ENCODE measurements around the gene TBPL1. TPM values are rescaled to one million over a fixed set of nuclear protein-coding genes. Genes with fewer than 3 reads are reported as not detected.

The TBPL1 gene
- total and polyA plus RNA-seq, 10 of the 15 experiments (the other 5 are each of a cell fraction or from before 2014, with no cell fraction given) = 34.6 to 71.2 (median 43.0) TPM

DNA sequence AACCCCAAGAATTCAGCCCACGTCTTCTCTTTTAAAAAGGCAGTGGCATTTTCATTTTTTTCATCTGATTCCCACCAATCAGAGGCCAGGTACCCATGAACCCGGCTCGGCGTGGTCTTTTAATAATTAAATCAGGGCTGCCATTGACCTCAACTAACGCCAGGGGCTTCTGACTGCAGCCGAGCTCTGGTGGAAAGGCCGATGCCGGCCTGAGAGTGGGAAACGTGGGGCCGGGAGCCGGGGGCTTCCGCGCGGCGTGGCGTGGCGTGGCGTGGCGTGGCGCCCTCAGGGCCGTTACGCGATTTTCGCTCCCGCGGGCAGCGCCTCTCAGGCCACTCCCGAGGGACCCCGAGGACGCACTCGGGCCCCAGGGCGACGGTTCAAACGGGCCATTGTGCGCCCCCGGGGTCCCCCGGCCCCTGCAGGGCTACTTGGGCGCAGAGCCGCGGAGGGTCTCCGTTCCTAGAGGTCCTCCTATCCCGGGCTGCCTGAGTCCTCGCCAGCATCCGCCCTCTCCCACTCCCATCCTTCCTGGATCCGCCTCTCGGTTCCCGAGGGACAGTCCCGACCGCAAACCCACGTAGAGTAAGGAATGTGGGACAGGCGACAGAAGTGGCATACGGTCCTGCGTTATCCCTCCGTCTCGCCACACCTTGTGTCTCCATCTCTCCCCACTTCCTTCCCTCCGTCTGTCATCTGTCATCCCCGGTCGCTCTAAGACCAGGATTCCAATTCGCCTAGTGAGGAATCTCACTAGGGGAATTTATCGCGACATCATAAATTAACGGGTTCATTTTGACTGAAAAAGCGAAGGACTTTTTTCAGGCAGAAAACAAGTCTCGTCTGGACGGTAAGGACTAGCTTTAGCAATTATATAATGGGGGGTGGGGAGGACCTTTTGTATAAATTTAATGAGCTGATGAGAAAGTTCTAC is 876 bp upstream of the TBPL1 start (continued):
- TF ChIP-seq PAX5 (IDR thresholded peaks at IDR 0.05; ENCODE audit: borderline replicate concordance, low read depth, low read length) = no peak
- TF ChIP-seq MYB (IDR thresholded peaks at IDR 0.05; ENCODE audit: borderline replicate concordance, low read depth, low read length) = no peak
- peak; percentile 71; the same call in 1 of the 2 replicates for TF ChIP-seq RB1 (IDR thresholded peaks at IDR 0.05; ENCODE audit: borderline replicate concordance)
- no peak for TF ChIP-seq CEBPB (IDR thresholded peaks at IDR 0.05; ENCODE audit: borderline replicate concordance in 1 of 2, low read depth in 2 of 2, low read length in 2 of 2)
- no peak for TF ChIP-seq BMI1 (IDR thresholded peaks at IDR 0.05; ENCODE audit: borderline replicate concordance)
- no peak for TF ChIP-seq STAT1 (conservative IDR thresholded peaks at IDR 0.05)
- TF ChIP-seq HCFC1 (IDR thresholded peaks at IDR 0.05; ENCODE audit: low read length) = no peak
- no peak for TF ChIP-seq PAX8 (IDR thresholded peaks at IDR 0.05)
- TF ChIP-seq, protein P1, sequence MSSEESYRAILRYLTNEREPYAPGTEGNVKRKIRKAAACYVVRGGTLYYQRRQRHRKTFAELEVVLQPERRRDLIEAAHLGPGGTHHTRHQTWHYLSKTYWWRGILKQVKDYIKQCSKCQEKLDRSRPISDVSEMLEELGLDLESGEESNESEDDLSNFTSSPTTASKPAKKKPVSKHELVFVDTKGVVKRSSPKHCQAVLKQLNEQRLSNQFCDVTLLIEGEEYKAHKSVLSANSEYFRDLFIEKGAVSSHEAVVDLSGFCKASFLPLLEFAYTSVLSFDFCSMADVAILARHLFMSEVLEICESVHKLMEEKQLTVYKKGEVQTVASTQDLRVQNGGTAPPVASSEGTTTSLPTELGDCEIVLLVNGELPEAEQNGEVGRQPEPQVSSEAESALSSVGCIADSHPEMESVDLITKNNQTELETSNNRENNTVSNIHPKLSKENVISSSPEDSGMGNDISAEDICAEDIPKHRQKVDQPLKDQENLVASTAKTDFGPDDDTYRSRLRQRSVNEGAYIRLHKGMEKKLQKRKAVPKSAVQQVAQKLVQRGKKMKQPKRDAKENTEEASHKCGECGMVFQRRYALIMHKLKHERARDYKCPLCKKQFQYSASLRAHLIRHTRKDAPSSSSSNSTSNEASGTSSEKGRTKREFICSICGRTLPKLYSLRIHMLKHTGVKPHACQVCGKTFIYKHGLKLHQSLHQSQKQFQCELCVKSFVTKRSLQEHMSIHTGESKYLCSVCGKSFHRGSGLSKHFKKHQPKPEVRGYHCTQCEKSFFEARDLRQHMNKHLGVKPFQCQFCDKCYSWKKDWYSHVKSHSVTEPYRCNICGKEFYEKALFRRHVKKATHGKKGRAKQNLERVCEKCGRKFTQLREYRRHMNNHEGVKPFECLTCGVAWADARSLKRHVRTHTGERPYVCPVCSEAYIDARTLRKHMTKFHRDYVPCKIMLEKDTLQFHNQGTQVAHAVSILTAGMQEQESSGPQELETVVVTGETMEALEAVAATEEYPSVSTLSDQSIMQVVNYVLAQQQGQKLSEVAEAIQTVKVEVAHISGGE (CRISPR knock-in tag; IDR thresholded peaks at IDR 0.05) = no peak
- TF ChIP-seq, protein P2, sequence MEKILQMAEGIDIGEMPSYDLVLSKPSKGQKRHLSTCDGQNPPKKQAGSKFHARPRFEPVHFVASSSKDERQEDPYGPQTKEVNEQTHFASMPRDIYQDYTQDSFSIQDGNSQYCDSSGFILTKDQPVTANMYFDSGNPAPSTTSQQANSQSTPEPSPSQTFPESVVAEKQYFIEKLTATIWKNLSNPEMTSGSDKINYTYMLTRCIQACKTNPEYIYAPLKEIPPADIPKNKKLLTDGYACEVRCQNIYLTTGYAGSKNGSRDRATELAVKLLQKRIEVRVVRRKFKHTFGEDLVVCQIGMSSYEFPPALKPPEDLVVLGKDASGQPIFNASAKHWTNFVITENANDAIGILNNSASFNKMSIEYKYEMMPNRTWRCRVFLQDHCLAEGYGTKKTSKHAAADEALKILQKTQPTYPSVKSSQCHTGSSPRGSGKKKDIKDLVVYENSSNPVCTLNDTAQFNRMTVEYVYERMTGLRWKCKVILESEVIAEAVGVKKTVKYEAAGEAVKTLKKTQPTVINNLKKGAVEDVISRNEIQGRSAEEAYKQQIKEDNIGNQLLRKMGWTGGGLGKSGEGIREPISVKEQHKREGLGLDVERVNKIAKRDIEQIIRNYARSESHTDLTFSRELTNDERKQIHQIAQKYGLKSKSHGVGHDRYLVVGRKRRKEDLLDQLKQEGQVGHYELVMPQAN (conservative IDR thresholded peaks at IDR 0.05) = peak; percentile 55
- TF ChIP-seq, protein P3, sequence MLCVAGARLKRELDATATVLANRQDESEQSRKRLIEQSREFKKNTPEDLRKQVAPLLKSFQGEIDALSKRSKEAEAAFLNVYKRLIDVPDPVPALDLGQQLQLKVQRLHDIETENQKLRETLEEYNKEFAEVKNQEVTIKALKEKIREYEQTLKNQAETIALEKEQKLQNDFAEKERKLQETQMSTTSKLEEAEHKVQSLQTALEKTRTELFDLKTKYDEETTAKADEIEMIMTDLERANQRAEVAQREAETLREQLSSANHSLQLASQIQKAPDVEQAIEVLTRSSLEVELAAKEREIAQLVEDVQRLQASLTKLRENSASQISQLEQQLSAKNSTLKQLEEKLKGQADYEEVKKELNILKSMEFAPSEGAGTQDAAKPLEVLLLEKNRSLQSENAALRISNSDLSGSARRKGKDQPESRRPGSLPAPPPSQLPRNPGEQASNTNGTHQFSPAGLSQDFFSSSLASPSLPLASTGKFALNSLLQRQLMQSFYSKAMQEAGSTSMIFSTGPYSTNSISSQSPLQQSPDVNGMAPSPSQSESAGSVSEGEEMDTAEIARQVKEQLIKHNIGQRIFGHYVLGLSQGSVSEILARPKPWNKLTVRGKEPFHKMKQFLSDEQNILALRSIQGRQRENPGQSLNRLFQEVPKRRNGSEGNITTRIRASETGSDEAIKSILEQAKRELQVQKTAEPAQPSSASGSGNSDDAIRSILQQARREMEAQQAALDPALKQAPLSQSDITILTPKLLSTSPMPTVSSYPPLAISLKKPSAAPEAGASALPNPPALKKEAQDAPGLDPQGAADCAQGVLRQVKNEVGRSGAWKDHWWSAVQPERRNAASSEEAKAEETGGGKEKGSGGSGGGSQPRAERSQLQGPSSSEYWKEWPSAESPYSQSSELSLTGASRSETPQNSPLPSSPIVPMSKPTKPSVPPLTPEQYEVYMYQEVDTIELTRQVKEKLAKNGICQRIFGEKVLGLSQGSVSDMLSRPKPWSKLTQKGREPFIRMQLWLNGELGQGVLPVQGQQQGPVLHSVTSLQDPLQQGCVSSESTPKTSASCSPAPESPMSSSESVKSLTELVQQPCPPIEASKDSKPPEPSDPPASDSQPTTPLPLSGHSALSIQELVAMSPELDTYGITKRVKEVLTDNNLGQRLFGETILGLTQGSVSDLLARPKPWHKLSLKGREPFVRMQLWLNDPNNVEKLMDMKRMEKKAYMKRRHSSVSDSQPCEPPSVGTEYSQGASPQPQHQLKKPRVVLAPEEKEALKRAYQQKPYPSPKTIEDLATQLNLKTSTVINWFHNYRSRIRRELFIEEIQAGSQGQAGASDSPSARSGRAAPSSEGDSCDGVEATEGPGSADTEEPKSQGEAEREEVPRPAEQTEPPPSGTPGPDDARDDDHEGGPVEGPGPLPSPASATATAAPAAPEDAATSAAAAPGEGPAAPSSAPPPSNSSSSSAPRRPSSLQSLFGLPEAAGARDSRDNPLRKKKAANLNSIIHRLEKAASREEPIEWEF (IDR thresholded peaks at IDR 0.05; ENCODE audit: insufficient replicate concordance, low read depth, low read length) = no peak
- TF ChIP-seq, protein P4, sequence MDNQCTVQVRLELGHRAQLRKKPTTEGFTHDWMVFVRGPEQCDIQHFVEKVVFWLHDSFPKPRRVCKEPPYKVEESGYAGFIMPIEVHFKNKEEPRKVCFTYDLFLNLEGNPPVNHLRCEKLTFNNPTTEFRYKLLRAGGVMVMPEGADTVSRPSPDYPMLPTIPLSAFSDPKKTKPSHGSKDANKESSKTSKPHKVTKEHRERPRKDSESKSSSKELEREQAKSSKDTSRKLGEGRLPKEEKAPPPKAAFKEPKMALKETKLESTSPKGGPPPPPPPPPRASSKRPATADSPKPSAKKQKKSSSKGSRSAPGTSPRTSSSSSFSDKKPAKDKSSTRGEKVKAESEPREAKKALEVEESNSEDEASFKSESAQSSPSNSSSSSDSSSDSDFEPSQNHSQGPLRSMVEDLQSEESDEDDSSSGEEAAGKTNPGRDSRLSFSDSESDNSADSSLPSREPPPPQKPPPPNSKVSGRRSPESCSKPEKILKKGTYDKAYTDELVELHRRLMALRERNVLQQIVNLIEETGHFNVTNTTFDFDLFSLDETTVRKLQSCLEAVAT (IDR thresholded peaks at IDR 0.05) = no peak
